ENCODE measurements around the gene CFAP57. TPM values are rescaled to one million over a fixed set of nuclear protein-coding genes. Genes with fewer than 3 reads are reported as not detected.

CFAP57 gene
- total RNA-seq, 1 experiment from 2014 or later = 1.7 TPM

DNA sequence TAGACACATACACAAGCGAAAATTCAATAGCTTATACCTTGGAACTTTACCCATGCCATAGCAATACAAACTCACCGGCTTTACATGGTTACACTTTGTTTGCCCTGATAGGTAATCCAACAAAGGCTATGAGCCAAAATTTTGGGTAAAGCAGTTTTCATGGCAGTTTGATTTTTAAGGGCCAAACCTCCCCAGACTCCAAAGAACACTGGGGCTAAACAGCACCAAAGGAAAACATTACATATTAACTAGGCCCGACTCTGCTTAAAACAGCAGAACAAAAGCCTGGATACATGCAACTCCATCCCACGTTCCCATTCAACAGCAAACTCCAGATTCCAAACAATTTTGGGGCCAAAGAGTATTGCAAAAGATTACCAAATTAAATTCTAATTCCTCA is 93.3 kb downstream of the CFAP57 start:
- Histone ChIP-seq H2AFZ (no peak overlapping the region), H4K20me1 (ENCODE audit: insufficient read depth) (no peaks in the 10 kb centered on the region), H3K9me2 (ENCODE audit: insufficient read depth) (no peaks in the 10 kb centered on the region), H3F3A (ENCODE audit: insufficient read depth, low read depth) (peaks cover 6% of the 10 kb centered on the region; the same call in 1 of the 2 replicates), H3K4me3 (no peak overlapping the region), H3K27ac (no peak overlapping the region), H3K9me3 (ENCODE audit: insufficient read depth, low read depth) (peaks cover 9% of the 10 kb centered on the region), H3K36me3 (ENCODE audit: low read depth) (no peaks in the 10 kb centered on the region), H3K79me2 (ENCODE audit: low read depth) (no peaks in the 10 kb centered on the region), H3K4me2 (no peak overlapping the region), H3K27me3 (ENCODE audit: insufficient read depth, low read depth) (no peaks in the 10 kb centered on the region), H3K4me1 (replicated peaks; ENCODE audit: insufficient read depth) (peaks cover 13% of the 10 kb centered on the region)
- no peak for TF ChIP-seq EZH2 (IDR thresholded peaks at IDR 0.05; ENCODE audit: low read depth)
- TF ChIP-seq, protein P1, sequence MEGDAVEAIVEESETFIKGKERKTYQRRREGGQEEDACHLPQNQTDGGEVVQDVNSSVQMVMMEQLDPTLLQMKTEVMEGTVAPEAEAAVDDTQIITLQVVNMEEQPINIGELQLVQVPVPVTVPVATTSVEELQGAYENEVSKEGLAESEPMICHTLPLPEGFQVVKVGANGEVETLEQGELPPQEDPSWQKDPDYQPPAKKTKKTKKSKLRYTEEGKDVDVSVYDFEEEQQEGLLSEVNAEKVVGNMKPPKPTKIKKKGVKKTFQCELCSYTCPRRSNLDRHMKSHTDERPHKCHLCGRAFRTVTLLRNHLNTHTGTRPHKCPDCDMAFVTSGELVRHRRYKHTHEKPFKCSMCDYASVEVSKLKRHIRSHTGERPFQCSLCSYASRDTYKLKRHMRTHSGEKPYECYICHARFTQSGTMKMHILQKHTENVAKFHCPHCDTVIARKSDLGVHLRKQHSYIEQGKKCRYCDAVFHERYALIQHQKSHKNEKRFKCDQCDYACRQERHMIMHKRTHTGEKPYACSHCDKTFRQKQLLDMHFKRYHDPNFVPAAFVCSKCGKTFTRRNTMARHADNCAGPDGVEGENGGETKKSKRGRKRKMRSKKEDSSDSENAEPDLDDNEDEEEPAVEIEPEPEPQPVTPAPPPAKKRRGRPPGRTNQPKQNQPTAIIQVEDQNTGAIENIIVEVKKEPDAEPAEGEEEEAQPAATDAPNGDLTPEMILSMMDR (conservative IDR thresholded peaks at IDR 0.05) = no peak
- CTCF ChIA-PET = no interaction called here
- POLR2A ChIA-PET (ENCODE audit: unreplicated experiment) = interaction anchor here (0.7 kb wide), 1 partner anchor 448 kb away, joined by 4 read pairs; no protein-coding TSS in a partner anchor
- no peak for DNase-seq
- BruUV-seq (replicated peaks) = no TSS peak
- intact Hi-C loops (cut with micrococcal nuclease; ENCODE audit: unreplicated experiment) = no loop called here

DNA sequence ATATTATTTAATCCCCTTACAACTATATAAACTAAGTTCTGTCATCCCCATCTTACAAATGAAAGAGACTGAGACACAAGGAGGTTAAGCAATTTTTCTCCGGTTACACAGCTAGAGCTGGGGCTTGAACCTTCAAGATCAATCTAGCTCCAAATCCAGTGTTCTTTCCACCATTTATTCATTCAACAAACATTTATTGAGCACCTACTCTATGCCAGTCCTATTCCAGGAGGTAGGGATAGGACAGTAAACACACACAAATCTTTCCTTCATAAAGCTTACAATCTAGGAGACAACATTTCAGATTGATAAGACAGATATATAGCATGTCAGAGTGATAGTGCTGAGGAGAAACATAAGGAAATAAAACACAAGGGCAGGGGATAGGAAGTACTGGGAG is 94.8 kb downstream of the CFAP57 start:
- CTCF ChIA-PET = interaction anchor here (0.6 kb wide), 1 partner anchor 29 kb away, joined by 3 read pairs; no protein-coding TSS in a partner anchor
- H4K20me1 ChIP-seq (ENCODE audit: insufficient read depth) = no peaks in the 10 kb centered on the region
- no peak for DNase-seq
- no peak overlapping the region for H3K4me3 ChIP-seq
- peaks cover 9% of the 10 kb centered on the region for H3K9me3 ChIP-seq (ENCODE audit: insufficient read depth, low read depth)
- POLR2A ChIA-PET (ENCODE audit: unreplicated experiment) = interaction anchor here (0.7 kb wide), 2 partner anchors 9 to 378 kb away, joined by 3 to 4 read pairs; no protein-coding TSS in a partner anchor
- H3F3A ChIP-seq (ENCODE audit: insufficient read depth, low read depth) = peaks cover 6% of the 10 kb centered on the region; the same call in 1 of the 2 replicates
- intact Hi-C loops (cut with micrococcal nuclease; ENCODE audit: unreplicated experiment) = no loop called here
- TF ChIP-seq, protein P1 (conservative IDR thresholded peaks at IDR 0.05) = no peak
- no peak for TF ChIP-seq EZH2 (IDR thresholded peaks at IDR 0.05; ENCODE audit: low read depth)
- H3K4me2 ChIP-seq = no peak overlapping the region
- H3K27me3 ChIP-seq (ENCODE audit: insufficient read depth, low read depth) = no peaks in the 10 kb centered on the region
- H3K79me2 ChIP-seq (ENCODE audit: low read depth) = no peaks in the 10 kb centered on the region; the same call in 1 of the 2 replicates
- no TSS peak for BruUV-seq (replicated peaks)
- H2AFZ ChIP-seq = no peak overlapping the region
- H3K4me1 ChIP-seq (replicated peaks; ENCODE audit: insufficient read depth) = peaks cover 24% of the 10 kb centered on the region
- H3K36me3 ChIP-seq (ENCODE audit: low read depth) = no peaks in the 10 kb centered on the region
- H3K27ac ChIP-seq = no peak overlapping the region
- no peaks in the 10 kb centered on the region for H3K9me2 ChIP-seq (ENCODE audit: insufficient read depth)

DNA sequence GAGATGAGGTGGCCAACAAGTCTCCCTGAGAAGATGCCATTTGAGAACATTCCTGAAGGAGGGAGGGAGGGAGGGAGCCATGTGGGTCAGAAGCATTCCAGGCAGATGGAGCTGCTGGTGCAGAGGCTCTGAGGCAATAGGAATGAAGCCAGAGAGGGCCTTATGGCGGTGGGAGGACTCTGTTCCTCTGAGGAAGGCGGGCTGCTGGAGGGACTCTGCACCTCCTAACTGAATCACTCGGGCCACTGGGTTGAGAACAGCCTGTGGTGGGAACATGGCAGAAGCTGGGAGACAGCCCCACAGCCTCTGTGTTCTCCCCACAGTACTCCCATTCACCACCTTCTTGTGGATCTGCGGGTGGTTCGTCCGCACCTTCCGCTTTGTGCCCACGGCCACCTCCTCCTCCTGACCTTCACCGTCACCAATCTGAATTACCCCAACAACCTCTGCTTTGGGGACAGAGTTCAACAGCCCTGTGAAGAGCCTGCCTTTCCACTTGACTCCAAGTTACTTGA is 95.2 kb downstream of the CFAP57 start:
- BruUV-seq (replicated peaks) = no TSS peak
- no peak overlapping the region for H3K27ac ChIP-seq
- intact Hi-C loops (cut with micrococcal nuclease; ENCODE audit: unreplicated experiment) = no loop called here
- no peaks in the 10 kb centered on the region; the same call in 1 of the 2 replicates for H3K79me2 ChIP-seq (ENCODE audit: low read depth)
- H3K27me3 ChIP-seq (ENCODE audit: insufficient read depth, low read depth) = no peaks in the 10 kb centered on the region
- H3K4me2 ChIP-seq = no peak overlapping the region
- DNase-seq = peak in 1 of 2 experiments; percentile 46
- TF ChIP-seq, protein P1 (conservative IDR thresholded peaks at IDR 0.05) = no peak
- no peak for TF ChIP-seq EZH2 (IDR thresholded peaks at IDR 0.05; ENCODE audit: low read depth)
- H4K20me1 ChIP-seq (ENCODE audit: insufficient read depth) = no peaks in the 10 kb centered on the region
- no peak overlapping the region for H2AFZ ChIP-seq
- H3K9me3 ChIP-seq (ENCODE audit: insufficient read depth, low read depth) = peaks cover 9% of the 10 kb centered on the region
- H3K4me3 ChIP-seq = no peak overlapping the region
- ChIA-PET CTCF (interaction anchor here (0.6 kb wide), 1 partner anchor 28 kb away, joined by 3 read pairs; no protein-coding TSS in a partner anchor), POLR2A (ENCODE audit: unreplicated experiment) (interaction anchor here (0.6 to 0.7 kb wide), 2 partner anchors 378 to 1824 kb away, joined by 3 to 4 read pairs; no protein-coding TSS in a partner anchor)
- H3F3A ChIP-seq (ENCODE audit: insufficient read depth, low read depth) = peaks cover 6% of the 10 kb centered on the region; the same call in 1 of the 2 replicates
- no peaks in the 10 kb centered on the region for H3K9me2 ChIP-seq (ENCODE audit: insufficient read depth)
- no peaks in the 10 kb centered on the region for H3K36me3 ChIP-seq (ENCODE audit: low read depth)
- peaks cover 25% of the 10 kb centered on the region for H3K4me1 ChIP-seq (replicated peaks; ENCODE audit: insufficient read depth)
